Measurements from ENCODE around the gene LIPJ. TPM values are rescaled to one million over a fixed set of nuclear protein-coding genes. Genes with fewer than 3 reads are reported as not detected.

Gene LIPJ
- total and polyA plus RNA-seq, 2 donors (not counting 1 experiment from before 2014, with no cell fraction given), result under 0.01 TPM; not detected in 1

DNA sequence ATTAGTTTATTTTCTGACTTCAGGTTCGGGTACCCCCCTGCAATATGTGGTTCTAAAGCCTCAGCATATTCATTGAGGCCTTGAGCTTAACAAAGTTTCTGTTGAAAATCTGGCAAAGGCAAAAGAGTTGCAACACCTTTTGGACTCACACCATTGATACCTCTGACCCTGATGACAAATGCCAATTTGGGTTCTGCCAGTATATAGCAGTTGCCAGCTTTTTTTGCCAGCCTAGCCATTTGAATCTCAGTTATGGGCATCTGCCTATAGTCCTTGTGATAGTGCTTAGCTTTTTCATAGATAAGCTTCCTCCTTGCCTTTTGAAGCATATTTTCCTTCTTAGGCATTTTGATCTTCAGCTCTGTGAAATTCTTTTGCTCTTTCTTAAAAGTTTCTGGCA lies 31.9 kb downstream of the LIPJ start:
- H3K4me1 ChIP-seq (ENCODE audit: control insufficient read depth, extremely low read depth, insufficient read depth, low read length), result no peaks in the 10 kb centered on the region
- no peak overlapping the region for H3K27ac ChIP-seq (ENCODE audit: insufficient read depth, low read length)
- TF ChIP-seq, protein P1, sequence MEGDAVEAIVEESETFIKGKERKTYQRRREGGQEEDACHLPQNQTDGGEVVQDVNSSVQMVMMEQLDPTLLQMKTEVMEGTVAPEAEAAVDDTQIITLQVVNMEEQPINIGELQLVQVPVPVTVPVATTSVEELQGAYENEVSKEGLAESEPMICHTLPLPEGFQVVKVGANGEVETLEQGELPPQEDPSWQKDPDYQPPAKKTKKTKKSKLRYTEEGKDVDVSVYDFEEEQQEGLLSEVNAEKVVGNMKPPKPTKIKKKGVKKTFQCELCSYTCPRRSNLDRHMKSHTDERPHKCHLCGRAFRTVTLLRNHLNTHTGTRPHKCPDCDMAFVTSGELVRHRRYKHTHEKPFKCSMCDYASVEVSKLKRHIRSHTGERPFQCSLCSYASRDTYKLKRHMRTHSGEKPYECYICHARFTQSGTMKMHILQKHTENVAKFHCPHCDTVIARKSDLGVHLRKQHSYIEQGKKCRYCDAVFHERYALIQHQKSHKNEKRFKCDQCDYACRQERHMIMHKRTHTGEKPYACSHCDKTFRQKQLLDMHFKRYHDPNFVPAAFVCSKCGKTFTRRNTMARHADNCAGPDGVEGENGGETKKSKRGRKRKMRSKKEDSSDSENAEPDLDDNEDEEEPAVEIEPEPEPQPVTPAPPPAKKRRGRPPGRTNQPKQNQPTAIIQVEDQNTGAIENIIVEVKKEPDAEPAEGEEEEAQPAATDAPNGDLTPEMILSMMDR (conservative IDR thresholded peaks at IDR 0.05 in 1 of 2, IDR thresholded peaks at IDR 0.05 in 1 of 2; ENCODE audit: low read depth in 1 of 2, low read length in 2 of 2), result no peak
- no peak for TF ChIP-seq EZH2 (IDR thresholded peaks at IDR 0.05; ENCODE audit: low read length, missing control alignments)
- H3K9ac ChIP-seq (ENCODE audit: insufficient read depth, low read length), result no peak overlapping the region
- no peak overlapping the region for H3K4me3 ChIP-seq (replicated peaks in 1 of 4; ENCODE audit: control extremely low read depth in 1 of 4, insufficient read depth in 1 of 4, low read depth in 3 of 4, low read length in 4 of 4)
- H3K9me3 ChIP-seq (ENCODE audit: control insufficient read depth, insufficient read depth, low read depth, low read length), result no peaks in the 10 kb centered on the region
- H3K36me3 ChIP-seq (ENCODE audit: control insufficient read depth, insufficient read depth, low read length), result no peaks in the 10 kb centered on the region
- no peak overlapping the region for H3K4me2 ChIP-seq (ENCODE audit: extremely low read depth, insufficient read depth, low read length)
- no peak for DNase-seq (ENCODE audit: low read depth in 2 of 2)
- no peaks in the 10 kb centered on the region for H3K27me3 ChIP-seq (ENCODE audit: control insufficient read depth, insufficient read depth, low read length)
- H4K20me1 ChIP-seq (ENCODE audit: control insufficient read depth, extremely low read depth, insufficient read depth, low read length), result no peaks in the 10 kb centered on the region
- H3K79me2 ChIP-seq (ENCODE audit: control insufficient read depth, insufficient read depth, low read length), result no peaks in the 10 kb centered on the region
- H2AFZ ChIP-seq (ENCODE audit: low read length), result no peak overlapping the region

DNA sequence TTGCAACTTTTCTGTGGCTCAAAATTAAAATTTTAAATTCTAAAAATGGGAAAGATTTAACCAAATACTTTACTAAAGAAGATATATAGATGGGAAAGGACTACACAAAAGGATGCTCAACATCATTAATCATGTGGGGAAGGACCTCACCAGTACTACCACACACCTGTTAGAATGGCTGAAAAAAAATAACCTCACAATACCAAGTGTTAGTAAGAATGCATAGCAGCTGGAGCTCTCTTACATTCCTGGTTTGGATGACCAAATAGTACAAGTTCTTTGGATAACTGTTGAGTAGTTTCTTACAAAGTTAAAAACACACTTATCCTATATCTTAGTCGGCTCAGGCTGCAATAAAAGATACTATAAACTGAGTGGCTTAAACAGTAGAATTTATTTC lies 33.9 kb downstream of the LIPJ start:
- H3K79me2 ChIP-seq (ENCODE audit: control insufficient read depth, insufficient read depth, low read length), result no peaks in the 10 kb centered on the region
- no peaks in the 10 kb centered on the region for H3K9me3 ChIP-seq (ENCODE audit: control insufficient read depth, insufficient read depth, low read depth, low read length)

DNA sequence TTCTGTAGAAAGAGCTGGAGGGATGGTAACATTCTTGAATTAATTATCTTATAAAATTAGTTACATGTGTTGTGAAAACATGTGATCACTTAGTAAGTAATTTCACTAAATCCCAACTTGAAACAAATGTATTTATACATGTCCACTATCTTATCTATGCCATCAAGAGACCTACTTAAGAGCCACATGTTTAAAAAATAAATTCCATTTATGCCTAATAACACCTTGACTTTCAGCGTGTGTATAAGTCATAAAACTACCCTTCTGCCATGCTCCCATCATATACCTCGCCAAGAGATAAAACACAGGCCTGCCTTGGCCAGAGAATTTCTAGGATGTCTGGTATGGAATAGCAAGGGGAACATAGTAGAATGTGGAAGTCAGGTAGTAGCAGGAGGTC lies 37.3 kb downstream of the LIPJ start:
- H3K4me3 ChIP-seq (replicated peaks in 1 of 4; ENCODE audit: control extremely low read depth in 1 of 4, insufficient read depth in 1 of 4, low read depth in 3 of 4, low read length in 4 of 4), result no peak overlapping the region
- H2AFZ ChIP-seq (ENCODE audit: low read length), result no peak overlapping the region
- no peak overlapping the region for H3K9ac ChIP-seq (ENCODE audit: insufficient read depth, low read length)
- H3K4me2 ChIP-seq (ENCODE audit: extremely low read depth, insufficient read depth, low read length), result no peak overlapping the region
- DNase-seq (ENCODE audit: low read depth in 2 of 2), result no peak
- no peak overlapping the region for H3K27ac ChIP-seq (ENCODE audit: insufficient read depth, low read length)
- no peaks in the 10 kb centered on the region for H3K27me3 ChIP-seq (ENCODE audit: control insufficient read depth, insufficient read depth, low read length)
- H4K20me1 ChIP-seq (ENCODE audit: control insufficient read depth, extremely low read depth, insufficient read depth, low read length), result no peaks in the 10 kb centered on the region
- no peaks in the 10 kb centered on the region for H3K36me3 ChIP-seq (ENCODE audit: control insufficient read depth, insufficient read depth, low read length)
- no peaks in the 10 kb centered on the region for H3K4me1 ChIP-seq (ENCODE audit: control insufficient read depth, extremely low read depth, insufficient read depth, low read length)
- no peak for TF ChIP-seq EZH2 (IDR thresholded peaks at IDR 0.05; ENCODE audit: low read length, missing control alignments)
- TF ChIP-seq, protein P1 (conservative IDR thresholded peaks at IDR 0.05 in 1 of 2, IDR thresholded peaks at IDR 0.05 in 1 of 2; ENCODE audit: low read depth in 1 of 2, low read length in 2 of 2), result no peak
- no peaks in the 10 kb centered on the region for H3K79me2 ChIP-seq (ENCODE audit: control insufficient read depth, insufficient read depth, low read length)
- no peaks in the 10 kb centered on the region for H3K9me3 ChIP-seq (ENCODE audit: control insufficient read depth, insufficient read depth, low read depth, low read length)

More for the DNA sequence above, 33.9 kb downstream of the LIPJ start:
- Histone ChIP-seq H3K27me3 (ENCODE audit: control insufficient read depth, insufficient read depth, low read length) (no peaks in the 10 kb centered on the region), H3K36me3 (ENCODE audit: control insufficient read depth, insufficient read depth, low read length) (no peaks in the 10 kb centered on the region), H3K27ac (ENCODE audit: insufficient read depth, low read length) (no peak overlapping the region), H2AFZ (ENCODE audit: low read length) (no peak overlapping the region), H4K20me1 (ENCODE audit: control insufficient read depth, extremely low read depth, insufficient read depth, low read length) (no peaks in the 10 kb centered on the region), H3K9ac (ENCODE audit: insufficient read depth, low read length) (no peak overlapping the region), H3K4me2 (ENCODE audit: extremely low read depth, insufficient read depth, low read length) (no peak overlapping the region), H3K4me1 (ENCODE audit: control insufficient read depth, extremely low read depth, insufficient read depth, low read length) (no peaks in the 10 kb centered on the region), H3K4me3 (replicated peaks in 1 of 4; ENCODE audit: control extremely low read depth in 1 of 4, insufficient read depth in 1 of 4, low read depth in 3 of 4, low read length in 4 of 4) (no peak overlapping the region)
- TF ChIP-seq EZH2 (IDR thresholded peaks at IDR 0.05; ENCODE audit: low read length, missing control alignments), result no peak
- TF ChIP-seq, protein P1 (conservative IDR thresholded peaks at IDR 0.05 in 1 of 2, IDR thresholded peaks at IDR 0.05 in 1 of 2; ENCODE audit: low read depth in 1 of 2, low read length in 2 of 2), result no peak
- no peak for DNase-seq (ENCODE audit: low read depth in 2 of 2)
